ENCODE data around the gene PRKD3.
"Not testable (repeated sequence)": the region's sequence is repeated elsewhere in the genome, so short reads cannot be mapped to it uniquely, and the experiment has no call there.

The PRKD3 gene

GRCh38 chr2:37306024-37306423 is 18.6 kb downstream of the PRKD3 start:
- no peak for DNase-seq

GRCh38 chr2:37302701-37303252 is 21.9 kb downstream of the PRKD3 start:
- no peak for DNase-seq

DNA sequence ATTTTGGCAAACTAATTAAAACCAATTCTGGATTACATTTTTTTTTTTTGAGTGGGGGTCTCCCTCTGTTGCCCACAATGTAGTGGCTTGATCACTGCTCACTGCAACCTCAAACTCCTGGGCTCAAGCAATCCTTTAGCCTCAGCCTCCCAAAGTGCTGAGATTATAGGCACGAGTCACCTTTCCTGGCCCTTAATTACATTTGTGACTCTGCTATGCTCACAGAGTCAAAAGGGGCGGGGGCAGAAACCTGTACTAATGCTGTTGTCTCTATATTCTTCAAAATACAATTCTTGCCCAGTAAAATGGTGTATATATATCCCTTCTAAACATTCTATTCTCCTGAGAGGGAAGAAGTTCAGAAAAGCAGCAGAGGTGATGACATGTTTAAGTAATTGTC is 23.2 kb downstream of the PRKD3 start:
- DNase-seq = no peak

GRCh38 chr2:37300578-37300977 is 24.1 kb downstream of the PRKD3 start:
- no peak for DNase-seq

- peak; percentile 16 for DNase-seq
Observed at GRCh38 chr2:37300146-37300545, 24.5 kb downstream of the PRKD3 start.

GRCh38 chr2:37297632-37298031 is 27.0 kb downstream of the PRKD3 start:
- no peak for DNase-seq

- no peak for DNase-seq
Observed at GRCh38 chr2:37295469-37296073, 29.1 kb downstream of the PRKD3 start.

DNA sequence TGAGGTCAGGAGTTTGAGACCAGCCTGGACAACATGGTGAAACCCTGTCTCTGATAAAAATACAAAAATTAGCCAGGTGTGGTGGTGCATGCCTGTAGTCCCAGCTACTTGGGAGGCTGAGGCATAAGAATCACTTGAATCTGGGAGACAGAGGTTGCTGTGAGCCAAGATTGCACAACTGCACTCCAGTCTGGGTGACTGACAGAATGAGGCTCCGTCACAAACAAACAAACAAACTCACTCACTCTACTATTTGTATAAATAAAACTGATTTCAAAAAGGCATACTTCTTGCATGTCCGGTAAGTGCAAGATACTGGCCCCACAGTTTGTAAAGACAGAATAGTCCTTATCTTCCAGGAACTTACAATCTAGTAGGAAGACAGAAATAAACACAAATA is 29.8 kb downstream of the PRKD3 start:
- DNase-seq = not testable (repeated sequence)

DNA sequence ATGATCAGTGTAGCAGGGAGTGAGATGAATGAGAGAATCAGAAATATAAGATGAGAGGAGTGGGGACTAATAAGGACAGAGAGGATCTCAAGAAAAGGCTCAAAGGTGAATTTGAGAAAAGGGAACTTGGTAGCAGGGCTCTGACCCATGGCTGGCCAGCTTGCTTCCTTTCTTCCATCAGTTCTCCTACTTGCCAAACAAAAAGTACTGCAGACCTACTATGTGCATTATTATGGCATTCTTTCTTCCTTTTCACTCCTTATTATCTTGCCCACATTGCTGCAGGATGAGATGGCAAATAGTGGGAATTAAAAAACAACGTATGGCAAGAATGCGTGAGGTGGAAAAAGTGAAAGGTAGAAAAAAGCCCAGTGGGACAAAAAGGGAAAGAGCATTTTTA is 33.0 kb downstream of the PRKD3 start:
- DNase-seq = no peak

GRCh38 chr2:37287966-37288365 is 36.7 kb downstream of the PRKD3 start:
- DNase-seq = peak; percentile 47

DNA sequence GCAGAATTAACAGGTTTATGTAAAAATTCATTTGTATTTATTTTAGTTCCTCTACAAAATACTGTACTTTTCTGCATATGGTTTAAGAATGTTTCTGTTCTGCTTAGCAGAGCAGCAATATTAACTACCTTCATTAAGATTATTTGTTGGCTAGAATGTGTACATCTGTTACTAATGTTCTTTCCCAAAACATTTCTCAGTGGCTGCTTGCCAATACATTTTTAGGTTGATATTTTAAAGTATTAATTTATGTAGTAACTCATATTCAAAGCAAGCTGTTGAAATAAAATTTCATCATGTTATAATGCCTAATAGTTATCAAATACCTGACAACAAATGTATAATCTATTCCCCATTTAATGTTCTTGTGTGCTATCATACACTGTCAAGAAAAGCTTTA is 40.3 kb downstream of the PRKD3 start:
- DNase-seq = no peak

- DNase-seq = no peak
Observed at GRCh38 chr2:37283207-37283606, 41.4 kb downstream of the PRKD3 start.

GRCh38 chr2:37282746-37283145 is 41.9 kb downstream of the PRKD3 start:
- DNase-seq = no peak

GRCh38 chr2:37281916-37282315 is 42.7 kb downstream of the PRKD3 start:
- no peak for DNase-seq

DNA sequence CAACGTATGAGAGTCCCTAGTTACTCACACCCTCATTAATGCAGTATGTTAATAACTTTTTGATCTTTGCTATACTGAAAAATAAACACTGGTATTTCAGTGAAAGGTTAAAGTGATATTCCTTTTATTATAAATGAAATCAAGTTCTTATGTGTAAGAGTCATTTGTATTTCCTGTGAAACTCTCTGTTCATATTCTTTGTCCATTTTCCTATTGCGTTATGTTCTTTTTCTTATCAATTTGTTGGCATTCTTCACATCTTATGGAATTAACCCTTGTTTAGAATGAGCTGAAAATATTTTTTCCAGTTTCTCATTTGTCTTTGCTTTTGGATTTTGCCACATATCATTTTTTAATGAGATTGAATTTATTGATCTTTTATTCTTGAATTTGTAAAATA is 48.3 kb downstream of the PRKD3 start:
- no peak for DNase-seq
